HG02870 (cell line): Measurements from ENCODE around the gene CISD1.
A peak's percentile ranks its signal among the peaks of the same experiment; 100 is the strongest.

Experiments
- ATAC-seq: cut with Tn5 transposase; IDR thresholded peaks from one replicate; pipeline ENCODE4 v1.9.1; 2021; ENCODE audit warnings: mild to moderate bottlenecking, moderate library complexity; ENCODE audit not compliant: unreplicated experiment

Gene CISD1

GRCh38 chr10:58304099-58304633 lies 35.2 kb downstream of the CISD1 start:
- no peak for ATAC-seq

GRCh38 chr10:58305821-58306220 lies 36.9 kb downstream of the CISD1 start:
- no peak for ATAC-seq

- no peak for ATAC-seq
Observed at GRCh38 chr10:58307676-58308075, 38.7 kb downstream of the CISD1 start.

- ATAC-seq, result no peak
Observed at GRCh38 chr10:58311026-58311425, 42.1 kb downstream of the CISD1 start.

- no peak for ATAC-seq
Observed at GRCh38 chr10:58316874-58317273, 47.9 kb downstream of the CISD1 start.

GRCh38 chr10:58318346-58318745 lies 49.4 kb downstream of the CISD1 start:
- ATAC-seq, result no peak

GRCh38 chr10:58319599-58319998 lies 50.6 kb downstream of the CISD1 start:
- no peak for ATAC-seq

GRCh38 chr10:58320351-58321049 lies 51.5 kb downstream of the CISD1 start:
- no peak for ATAC-seq

GRCh38 chr10:58322072-58322834 lies 53.3 kb downstream of the CISD1 start:
- peak; percentile 73 for ATAC-seq

- ATAC-seq, result no peak
Observed at GRCh38 chr10:58322835-58323209, 53.9 kb downstream of the CISD1 start.

- ATAC-seq, result no peak
Observed at GRCh38 chr10:58326967-58327381, 58.0 kb downstream of the CISD1 start.

- no peak for ATAC-seq
Observed at GRCh38 chr10:58328233-58328632, 59.3 kb downstream of the CISD1 start.

GRCh38 chr10:58330431-58330830 lies 61.5 kb downstream of the CISD1 start:
- no peak for ATAC-seq

- no peak for ATAC-seq
Observed at GRCh38 chr10:58331646-58332045, 62.7 kb downstream of the CISD1 start.

GRCh38 chr10:58334817-58335305 lies 65.9 kb downstream of the CISD1 start, which contains the start of gene UBE2D1:
Gene UBE2D1, plus strand, starts transcription at chr10:58335006. Its CDS starts 196 bp downstream, at chr10:58335202.
- peak; percentile 96 for ATAC-seq

- ATAC-seq, result peak; percentile 39
Observed at GRCh38 chr10:58335306-58336005, 66.5 kb downstream of the CISD1 start.

- ATAC-seq, result no peak
Observed at GRCh38 chr10:58336242-58336641, 67.3 kb downstream of the CISD1 start.
